ENCODE measurements around the gene USP33.

GRCh38 chr1:77704736-77705135 is 54.9 kb downstream of the USP33 start:
- TF ChIP-seq CTCF (IDR thresholded peaks at IDR 0.05; ENCODE audit: poor library complexity, severe bottlenecking): no peak
- no peak for TF ChIP-seq SMC3 (conservative IDR thresholded peaks at IDR 0.05; ENCODE audit: poor library complexity)
- no peak for TF ChIP-seq TAF1 (IDR thresholded peaks at IDR 0.05; ENCODE audit: low read depth)
- TF ChIP-seq POLR2AphosphoS5 (IDR thresholded peaks at IDR 0.05): no peak
- TF ChIP-seq EP300 (conservative IDR thresholded peaks at IDR 0.05; ENCODE audit: poor library complexity, severe bottlenecking): no peak
- no peak for TF ChIP-seq MXI1 (conservative IDR thresholded peaks at IDR 0.05; ENCODE audit: poor library complexity, severe bottlenecking)
- TF ChIP-seq RAD21 (conservative IDR thresholded peaks at IDR 0.05): no peak
- TF ChIP-seq REST (IDR thresholded peaks at IDR 0.05; ENCODE audit: borderline replicate concordance): no peak
- no peak for TF ChIP-seq EZH2 (IDR thresholded peaks at IDR 0.05; ENCODE audit: borderline replicate concordance, insufficient read depth, low read length, poor library complexity, severe bottlenecking)

Data from neural cell (in vitro differentiated cells).